Ovary (tissue), 9 donors: ENCODE measurements around the gene CCT2. TPM values are rescaled to one million over a fixed set of nuclear protein-coding genes. Genes with fewer than 3 reads are reported as not detected.

Source experiments
- DNase-seq, 5 donors: peaks; one replicate each; pipeline ENCODE4 v3.0.0-alpha.2; 2019 to 2020
- H3K27ac ChIP-seq, 2 donors: fragments of 200-600 bp; one replicate each; pipeline versions ENCODE4 v1.5.1 to v1.8.0; 2019 to 2022
- H3K27me3 ChIP-seq: fragments of 200-600 bp; one replicate; pipeline ENCODE4 v1.8.0; 2022
- H3K36me3 ChIP-seq: fragments of 200-600 bp; sonication (generic); one replicate; pipeline ENCODE4 v1.5.1; 2019
- H3K4me1 ChIP-seq: one replicate; pipeline ENCODE4 v1.8.1; 2013; ENCODE audit warnings: mild to moderate bottlenecking, moderate library complexity; ENCODE audit not compliant: insufficient read depth
- H3K4me3 ChIP-seq: fragments of 200-600 bp; sonication (generic); one replicate; pipeline ENCODE4 v1.5.1; 2017
- H3K9me3 ChIP-seq, 2 donors: fragments of 200-600 bp in 1 of 2; sonication (generic) in 1 of 2; one replicate each; pipeline versions ENCODE4 v1.5.1 to v1.8.1; 2013 to 2019; ENCODE audit warnings: mild to moderate bottlenecking in 1 of 2, moderate library complexity in 1 of 2
- CTCF ChIP-seq, 3 donors: fragments of 450-650 bp in 2 of 3; fragments of 200-600 bp in 1 of 3; IDR thresholded peaks; one replicate each; pipeline versions ENCODE4 v1.5.1 to v1.8.0; 2016 to 2022; ENCODE audit warnings: antibody characterized with exemption in 3 of 3, mild to moderate bottlenecking in 1 of 3
- EP300 ChIP-seq: sonication (generic); formaldehyde crosslinking; IDR thresholded peaks from one replicate; pipeline ENCODE4 v1.6.1; 2017; ENCODE audit warnings: antibody characterized with exemption
- POLR2A ChIP-seq: fragments of 450-650 bp; IDR thresholded peaks from one replicate; pipeline ENCODE4 v1.6.1; 2017; ENCODE audit warnings: antibody characterized with exemption, mild to moderate bottlenecking, moderate library complexity
- WGBS, 3 donors: extraction: QIAGEN DNeasy Blood & Tissue Kit in 1 of 3; methylation state at CpG; one replicate each; pipeline versions ENCODE4 v1.1.5 to v1.1.7; 2013 to 2017; 5-methylcytosine and 5-hydroxymethylcytosine counted together
- intact Hi-C, 4 donors: fragments of 100-400 bp; cut with DNase I; formaldehyde crosslinking; loops; one replicate each; pipeline versions ENCODE4 v1.11.0 to v1.15.1; 2022 to 2023
- polyA plus RNA-seq, 2 donors: library from polyadenylated mRNA; stranded (reverse); fragments of 200-250 nt in 1 of 2; fragments of 350-450 nt in 1 of 2; fragmentation: Illumina TruSeq in 1 of 2; extraction: RNeasy Lipid Tissue Mini Kit (QIAGEN cat#74804) in 1 of 2; gene quantifications; one replicate each; pipeline ENCODE4 v1.2.3, GENCODE V29; 2013 to 2014
- total RNA-seq, 7 donors: library from RNA; depleted of rRNA in 2 of 7; stranded (reverse); fragments of >200 nt in 2 of 7; fragmentation: NEBNext Ultra II Directional in 3 of 7; extraction: Animal tissue kit (Norgen Biotek cat#: 25700) in 3 of 7; gene quantifications; one replicate each; pipeline versions ENCODE4 v1.1.0 to v1.2.4, GENCODE V29; 2016 to 2023
- donor health status: DM: no; HTN: no; CAD: no; lungs with moderate emphysema.
- donor health status: DM: no; HTN: no; CAD: no.
- donor health status: Bipolar disorder and iron deficiency.
- donor health status: DM: yes; HTN: yes; CAD: no.
- donor health status: DM: no; HTN: no; CAD: no.
- donor health status: DM: yes; HTN: yes; CAD: no.

CCT2 gene
- total and polyA plus RNA-seq, 9 donors = 68.1 to 141 (median 109) TPM

GRCh38 chr12:69644511-69644910, 59.3 kb downstream of the CCT2 start:
- intact Hi-C loops = loop anchor here in 1 of 4 donors (10.0 kb wide), 1 partner anchor 250 kb away; no protein-coding TSS in a partner anchor
- Histone ChIP-seq H3K4me1 (no peaks in the 10 kb centered on the region), H3K27ac (no peak overlapping the region), H3K9me3 (no peaks in the 10 kb centered on the region), H3K4me3 (no peak overlapping the region), H3K27me3 (no peaks in the 10 kb centered on the region), H3K36me3 (no peaks in the 10 kb centered on the region)
- DNase-seq = no peak
- no peak for TF ChIP-seq CTCF (IDR thresholded peaks at IDR 0.05)
- TF ChIP-seq EP300 = no peak
- TF ChIP-seq POLR2A = no peak

GRCh38 chr12:69645031-69645430, 59.8 kb downstream of the CCT2 start:
- no peak overlapping the region for H3K4me3 ChIP-seq
- 80 to 91% (median 84%) methylated on average over 2 of the region's 2 CpGs for WGBS, 3 donors
- no peaks in the 10 kb centered on the region for H3K27me3 ChIP-seq
- TF ChIP-seq POLR2A (no peak), EP300 (no peak), CTCF (IDR thresholded peaks at IDR 0.05) (no peak)
- no peaks in the 10 kb centered on the region for H3K36me3 ChIP-seq
- intact Hi-C loops = loop anchor here in 1 of 4 donors (10.0 kb wide), 1 partner anchor 250 kb away; no protein-coding TSS in a partner anchor
- no peak overlapping the region for H3K27ac ChIP-seq
- H3K9me3 ChIP-seq = no peaks in the 10 kb centered on the region
- H3K4me1 ChIP-seq = no peaks in the 10 kb centered on the region
- DNase-seq = no peak

GRCh38 chr12:69647178-69647577, 61.9 kb downstream of the CCT2 start:
- H3K4me3 ChIP-seq = no peak overlapping the region
- H3K27ac ChIP-seq = no peak overlapping the region
- no peaks in the 10 kb centered on the region for H3K9me3 ChIP-seq
- H3K36me3 ChIP-seq = no peaks in the 10 kb centered on the region
- H3K27me3 ChIP-seq = no peaks in the 10 kb centered on the region
- 58 to 70% (median 67%) methylated on average over 4 of the region's 4 CpGs for WGBS, 3 donors
- no peak for DNase-seq
- TF ChIP-seq EP300 (no peak), CTCF (IDR thresholded peaks at IDR 0.05) (no peak), POLR2A (no peak)
- intact Hi-C loops = loop anchor here in 1 of 4 donors (10.0 kb wide), 1 partner anchor 252 kb away; no protein-coding TSS in a partner anchor
- no peaks in the 10 kb centered on the region for H3K4me1 ChIP-seq

GRCh38 chr12:69648476-69648875, 63.2 kb downstream of the CCT2 start:
- intact Hi-C loops = loop anchor here in 1 of 4 donors (10.0 kb wide), 1 partner anchor 254 kb away; no protein-coding TSS in a partner anchor

More at GRCh38 chr12:69648476-69648875, 63.2 kb downstream of the CCT2 start:
- H3K36me3 ChIP-seq = no peaks in the 10 kb centered on the region
- H3K9me3 ChIP-seq = no peaks in the 10 kb centered on the region
- H3K4me1 ChIP-seq = no peaks in the 10 kb centered on the region
- DNase-seq = no peak
- TF ChIP-seq CTCF (IDR thresholded peaks at IDR 0.05) (no peak), EP300 (no peak), POLR2A (no peak)
- 77 to 83% (median 79%) methylated on average over 3 of the region's 3 CpGs for WGBS, 3 donors
- H3K27ac ChIP-seq = no peak overlapping the region
- H3K27me3 ChIP-seq = no peaks in the 10 kb centered on the region
- no peak overlapping the region for H3K4me3 ChIP-seq
